Measurements from ENCODE around the gene DIS3L2. TPM values are rescaled to one million over a fixed set of nuclear protein-coding genes. Genes with fewer than 3 reads are reported as not detected.

Gene DIS3L2
- total RNA-seq, 3 donors from 2014 or later (not counting 1 experiment from before 2014, with no cell fraction given), result 56.4 to 63.6 (median 59.4) TPM

GRCh38 chr2:231975001-231975400, 13.5 kb downstream of the DIS3L2 start:
- no peak for TF ChIP-seq CTCF (IDR thresholded peaks at IDR 0.05)
- Mint-ChIP-seq H3K4me3 (no peak overlapping the region), H3K27ac (no peak overlapping the region), H3K36me3 (no peaks in the 10 kb centered on the region), H3K27me3 (ENCODE audit: low read depth in 2 of 2) (no peaks in the 10 kb centered on the region), H3K4me1 (peaks cover 3 to 11% of the 10 kb centered on the region in 2 donors), H3K9me3 (no peaks in the 10 kb centered on the region)
- Histone ChIP-seq H3K4me1 (ENCODE audit: control insufficient read depth, insufficient read depth, low read length) (no peaks in the 10 kb centered on the region), H3K36me3 (ENCODE audit: control insufficient read depth, insufficient read depth, low read length) (no peaks in the 10 kb centered on the region), H3K4me3 (ENCODE audit: low read length) (no peak overlapping the region), H3K9me3 (ENCODE audit: control insufficient read depth, insufficient read depth, low read length) (no peaks in the 10 kb centered on the region), H3K27ac (ENCODE audit: low read length) (no peak overlapping the region), H3K27me3 (ENCODE audit: control insufficient read depth, insufficient read depth, low read length) (no peaks in the 10 kb centered on the region)
- 94% methylated on average over 1 of the region's 2 CpGs for WGBS (ENCODE audit: insufficient coverage)
- intact Hi-C loops (cut with micrococcal nuclease), result no loop called here
- no peak for ATAC-seq
- no peak for DNase-seq

- intact Hi-C loops (cut with micrococcal nuclease), result no loop called here
- H3K4me3 Mint-ChIP-seq, result no peak overlapping the region
- H3K36me3 Mint-ChIP-seq, result no peaks in the 10 kb centered on the region
- peaks cover 5 to 11% of the 10 kb centered on the region in 2 donors for H3K4me1 Mint-ChIP-seq
- H3K9me3 Mint-ChIP-seq, result no peaks in the 10 kb centered on the region
- Histone ChIP-seq H3K36me3 (ENCODE audit: control insufficient read depth, insufficient read depth, low read length) (no peaks in the 10 kb centered on the region), H3K27ac (ENCODE audit: low read length) (no peak overlapping the region), H3K4me1 (ENCODE audit: control insufficient read depth, insufficient read depth, low read length) (no peaks in the 10 kb centered on the region), H3K4me3 (ENCODE audit: low read length) (no peak overlapping the region), H3K9me3 (ENCODE audit: control insufficient read depth, insufficient read depth, low read length) (no peaks in the 10 kb centered on the region), H3K27me3 (ENCODE audit: control insufficient read depth, insufficient read depth, low read length) (no peaks in the 10 kb centered on the region)
- H3K27ac Mint-ChIP-seq, result no peak overlapping the region
- no peaks in the 10 kb centered on the region for H3K27me3 Mint-ChIP-seq (ENCODE audit: low read depth in 2 of 2)
- TF ChIP-seq CTCF (IDR thresholded peaks at IDR 0.05), result no peak
- WGBS (ENCODE audit: insufficient coverage), result 100% methylated on average over 2 of the region's 2 CpGs
- ATAC-seq, result no peak
- no peak for DNase-seq
These were observed 15.9 kb downstream of the DIS3L2 start for GRCh38 chr2:231977430-231977829.

DNA sequence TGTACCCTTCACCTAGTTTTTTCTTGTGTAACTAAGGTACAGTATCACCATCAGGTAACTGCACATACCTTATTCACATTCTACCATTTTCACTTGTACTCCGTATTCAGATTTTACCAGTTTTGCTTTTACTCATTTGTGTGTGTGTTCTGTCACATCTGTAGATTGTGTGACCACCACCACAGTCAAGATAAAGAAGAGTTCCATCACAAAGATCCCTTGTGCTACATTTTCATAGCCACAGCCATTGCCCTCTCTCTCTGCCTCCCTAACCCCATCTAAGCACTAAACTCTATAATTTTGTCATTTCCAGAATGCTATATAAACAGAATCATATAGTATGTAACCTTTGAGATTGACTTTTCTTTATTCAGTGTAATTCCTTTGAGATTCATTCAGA, 23.5 kb downstream of the DIS3L2 start:
- H3K36me3 Mint-ChIP-seq, result no peaks in the 10 kb centered on the region
- DNase-seq, result no peak
- H3K4me3 Mint-ChIP-seq, result no peak overlapping the region
- Histone ChIP-seq H3K4me1 (ENCODE audit: control insufficient read depth, insufficient read depth, low read length) (no peaks in the 10 kb centered on the region), H3K27me3 (ENCODE audit: control insufficient read depth, insufficient read depth, low read length) (no peaks in the 10 kb centered on the region), H3K27ac (ENCODE audit: low read length) (no peak overlapping the region), H3K9me3 (ENCODE audit: control insufficient read depth, insufficient read depth, low read length) (no peaks in the 10 kb centered on the region), H3K36me3 (ENCODE audit: control insufficient read depth, insufficient read depth, low read length) (no peaks in the 10 kb centered on the region), H3K4me3 (ENCODE audit: low read length) (no peak overlapping the region)
- no peaks in the 10 kb centered on the region for H3K9me3 Mint-ChIP-seq
- intact Hi-C loops (cut with micrococcal nuclease), result no loop called here
- peaks cover 19 to 24% of the 10 kb centered on the region in 2 donors for H3K4me1 Mint-ChIP-seq
- TF ChIP-seq CTCF (IDR thresholded peaks at IDR 0.05), result no peak
- WGBS (ENCODE audit: insufficient coverage), result 0% methylated on average over 1 of the region's 1 CpG
- ATAC-seq, result no peak
- H3K27ac Mint-ChIP-seq, result no peak overlapping the region
- no peaks in the 10 kb centered on the region for H3K27me3 Mint-ChIP-seq (ENCODE audit: low read depth in 2 of 2)

- Mint-ChIP-seq H3K27ac (no peak overlapping the region), H3K9me3 (no peaks in the 10 kb centered on the region), H3K27me3 (ENCODE audit: low read depth in 2 of 2) (no peaks in the 10 kb centered on the region), H3K36me3 (no peaks in the 10 kb centered on the region), H3K4me3 (no peak overlapping the region), H3K4me1 (peaks cover 16 to 30% of the 10 kb centered on the region in 2 donors)
- ATAC-seq (no peak), DNase-seq (no peak)
- intact Hi-C loops (cut with micrococcal nuclease), result no loop called here
- no peak for TF ChIP-seq CTCF (IDR thresholded peaks at IDR 0.05)
- no peaks in the 10 kb centered on the region for H3K27me3 ChIP-seq (ENCODE audit: control insufficient read depth, insufficient read depth, low read length)
- WGBS (ENCODE audit: insufficient coverage), result 96% methylated on average over 8 of the region's 8 CpGs
- no peak overlapping the region for H3K4me3 ChIP-seq (ENCODE audit: low read length)
- no peaks in the 10 kb centered on the region for H3K36me3 ChIP-seq (ENCODE audit: control insufficient read depth, insufficient read depth, low read length)
- H3K4me1 ChIP-seq (ENCODE audit: control insufficient read depth, insufficient read depth, low read length), result no peaks in the 10 kb centered on the region
- no peak overlapping the region for H3K27ac ChIP-seq (ENCODE audit: low read length)
- H3K9me3 ChIP-seq (ENCODE audit: control insufficient read depth, insufficient read depth, low read length), result no peaks in the 10 kb centered on the region
These were observed 24.3 kb downstream of the DIS3L2 start for GRCh38 chr2:231985823-231986261.
